ENCODE results near the gene PGAM2.
"Not testable (repeated sequence)": the region's sequence is repeated elsewhere in the genome, so short reads cannot be mapped to it uniquely, and the experiment has no call there.

PGAM2 gene

DNA sequence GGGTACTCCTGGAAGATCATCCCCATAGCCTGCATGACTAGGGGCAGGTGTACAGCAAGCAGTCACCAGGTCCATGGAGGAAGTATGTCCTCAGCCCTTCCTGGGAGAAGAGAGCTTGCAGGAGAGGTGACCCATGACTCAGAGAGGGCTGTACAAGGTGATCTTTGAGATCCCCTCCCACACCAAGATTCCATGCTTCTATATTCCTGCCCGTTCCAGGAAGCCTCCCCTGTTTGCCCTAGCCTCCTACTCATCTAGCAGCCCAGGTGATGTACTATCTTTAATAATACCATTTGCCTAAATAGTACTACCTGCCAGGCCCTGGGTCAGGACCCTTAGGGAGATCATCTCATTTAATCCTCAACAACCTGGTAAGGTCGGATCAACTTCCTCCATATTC, 27.4 kb downstream of the PGAM2 start:
- H3K27ac ChIP-seq (ENCODE audit: low read depth, low read length); H3K4me3 ChIP-seq (ENCODE audit: low read depth in 1 of 2, low read length in 2 of 2); H3K4me1 ChIP-seq (ENCODE audit: insufficient read depth, low read length); H3K9ac ChIP-seq (ENCODE audit: low read length); H3K27me3 ChIP-seq (ENCODE audit: control insufficient read depth in 1 of 2, insufficient read depth in 2 of 2, low read length in 2 of 2); H3K36me3 ChIP-seq (ENCODE audit: insufficient read depth, low read length); H3K9me3 ChIP-seq (ENCODE audit: low read length): not testable (repeated sequence)

DNA sequence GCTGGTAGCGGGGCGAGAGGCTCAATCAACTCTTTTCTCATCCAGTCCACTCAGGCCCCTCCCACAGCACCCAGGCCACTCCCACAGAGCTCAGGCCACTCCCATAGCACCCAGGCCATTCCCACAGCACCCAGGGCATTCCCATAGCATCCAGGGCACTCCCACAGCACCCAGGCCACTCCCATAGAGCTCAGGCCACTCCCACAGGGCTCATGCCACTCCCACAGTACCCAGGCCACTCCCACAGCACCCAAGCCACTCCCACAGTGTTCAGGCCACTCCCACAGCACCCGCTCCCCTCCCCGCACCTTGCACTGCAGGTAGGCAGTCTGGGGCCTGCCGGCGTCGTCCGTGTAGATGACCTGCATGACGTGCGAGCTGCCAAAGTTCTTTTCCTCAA, 29.0 kb downstream of the PGAM2 start:
- H3K4me1 ChIP-seq (ENCODE audit: insufficient read depth, low read length); H3K4me3 ChIP-seq (ENCODE audit: low read depth in 1 of 2, low read length in 2 of 2); H3K27ac ChIP-seq (ENCODE audit: low read depth, low read length); H3K9ac ChIP-seq (ENCODE audit: low read length); H3K9me3 ChIP-seq (ENCODE audit: low read length); H3K36me3 ChIP-seq (ENCODE audit: insufficient read depth, low read length); H3K27me3 ChIP-seq (ENCODE audit: control insufficient read depth in 1 of 2, insufficient read depth in 2 of 2, low read length in 2 of 2): not testable (repeated sequence)

DNA sequence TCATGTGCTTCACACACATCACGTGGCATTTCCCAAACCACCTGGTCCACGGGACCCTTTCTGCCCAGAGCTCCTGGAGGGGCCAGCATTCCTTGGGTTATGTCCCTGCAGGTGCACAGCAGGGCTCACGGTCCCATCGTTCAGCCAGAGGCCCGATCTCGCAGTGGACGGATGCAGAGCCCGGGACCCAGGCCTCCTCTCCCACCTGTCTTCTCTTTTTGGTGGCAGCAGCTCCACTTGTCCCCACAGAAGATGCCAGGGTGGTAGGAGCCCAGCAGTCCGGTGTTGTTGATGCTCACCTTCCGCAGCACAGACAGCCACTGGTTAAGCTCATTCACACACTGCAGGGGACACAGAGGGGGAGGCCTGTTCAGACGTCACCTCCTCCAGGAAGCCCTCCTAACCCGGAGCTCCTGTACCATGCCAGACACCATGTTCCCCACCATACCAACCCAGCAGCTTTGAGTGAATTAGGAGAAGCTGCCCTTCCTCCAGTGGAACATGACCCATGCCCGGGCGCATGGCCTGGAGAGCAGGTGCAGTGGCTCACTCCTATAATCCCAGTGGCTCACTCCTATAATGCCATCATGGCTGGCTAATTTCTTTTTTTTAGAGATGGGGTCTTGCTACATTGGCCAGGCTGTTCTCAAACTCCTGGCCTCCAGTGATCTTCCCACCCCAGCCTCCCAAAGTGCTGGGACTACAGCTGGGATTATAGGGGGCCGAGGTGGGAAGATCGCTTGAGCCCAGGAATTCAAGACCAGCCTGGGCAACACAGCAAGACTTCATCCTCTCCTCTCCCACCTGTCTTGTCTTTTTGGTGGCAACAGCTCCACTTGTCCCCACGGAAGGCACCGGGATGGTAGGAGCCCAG, 31.2 kb downstream of the PGAM2 start:
- H3K9me3 ChIP-seq (ENCODE audit: low read length); H3K27me3 ChIP-seq (ENCODE audit: control insufficient read depth in 1 of 2, insufficient read depth in 2 of 2, low read length in 2 of 2); H3K36me3 ChIP-seq (ENCODE audit: insufficient read depth, low read length); H3K9ac ChIP-seq (ENCODE audit: low read length); H3K4me1 ChIP-seq (ENCODE audit: insufficient read depth, low read length); H3K27ac ChIP-seq (ENCODE audit: low read depth, low read length); H3K4me3 ChIP-seq (ENCODE audit: low read depth in 1 of 2, low read length in 2 of 2): not testable (repeated sequence)

DNA sequence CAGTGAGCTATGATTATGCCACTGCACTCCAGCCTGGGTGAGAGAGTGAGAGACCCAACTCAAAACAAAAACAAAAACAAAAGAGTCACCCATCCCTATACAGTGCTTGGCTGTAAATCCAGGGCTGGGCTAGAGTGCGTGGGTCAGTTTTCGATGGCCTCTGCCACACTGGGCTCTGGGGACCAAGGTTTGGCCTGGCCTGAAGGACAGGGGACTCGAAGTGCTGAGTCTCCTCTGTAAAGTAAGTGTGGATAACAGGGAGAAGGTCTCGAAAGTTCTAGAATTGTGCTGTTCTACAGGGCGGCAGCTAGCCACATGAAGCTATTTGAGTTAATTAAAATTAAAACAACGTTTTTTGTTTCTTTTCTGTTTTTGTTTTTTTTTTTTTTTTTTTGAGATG, 33.3 kb downstream of the PGAM2 start:
- H3K27me3 ChIP-seq (ENCODE audit: control insufficient read depth in 1 of 2, insufficient read depth in 2 of 2, low read length in 2 of 2); H3K4me1 ChIP-seq (ENCODE audit: insufficient read depth, low read length); H3K27ac ChIP-seq (ENCODE audit: low read depth, low read length); H3K9ac ChIP-seq (ENCODE audit: low read length); H3K4me3 ChIP-seq (ENCODE audit: low read depth in 1 of 2, low read length in 2 of 2); H3K9me3 ChIP-seq (ENCODE audit: low read length); H3K36me3 ChIP-seq (ENCODE audit: insufficient read depth, low read length): not testable (repeated sequence)

DNA sequence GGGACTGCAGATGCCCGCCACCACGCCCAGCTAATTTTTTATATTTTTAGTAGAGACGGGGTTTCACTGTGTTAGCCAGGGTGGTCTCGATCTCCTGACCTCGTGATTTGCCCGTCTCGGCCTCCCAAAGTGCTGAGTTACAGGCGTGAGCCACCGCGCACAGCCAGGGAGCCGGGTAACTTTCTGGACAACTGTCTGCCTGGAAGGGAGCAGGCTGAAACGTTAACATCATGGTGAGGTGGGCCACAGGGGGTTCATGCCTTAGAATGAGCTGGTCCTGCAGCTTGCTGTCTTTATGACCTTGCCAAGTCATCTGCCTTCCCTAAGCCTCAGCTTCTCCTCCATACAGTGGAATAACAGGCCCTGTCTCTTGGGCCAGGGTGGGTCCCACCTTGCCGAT, 34.0 kb downstream of the PGAM2 start:
- H3K4me1 ChIP-seq (ENCODE audit: insufficient read depth, low read length); H3K4me3 ChIP-seq (ENCODE audit: low read depth in 1 of 2, low read length in 2 of 2): not testable (repeated sequence)

DNA sequence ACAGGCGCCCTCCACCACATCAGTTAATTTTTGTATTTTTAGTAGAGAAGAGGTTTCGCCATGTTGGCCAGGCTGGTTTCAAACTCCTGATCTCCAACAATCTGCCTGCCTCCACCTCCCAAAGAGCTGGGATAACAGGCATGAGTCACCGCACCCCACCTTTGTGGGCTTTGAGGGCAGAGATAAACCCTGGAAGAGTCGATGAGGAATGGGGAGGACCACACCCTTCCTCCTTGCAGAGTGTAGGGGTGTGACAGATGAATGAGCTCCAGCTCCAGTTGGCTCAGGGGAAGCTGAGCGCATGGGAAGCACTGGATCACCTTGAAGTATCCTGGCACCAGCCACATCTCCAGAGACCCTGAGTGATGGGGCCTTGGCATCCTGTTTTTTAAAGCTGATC, 35.3 kb downstream of the PGAM2 start:
- H3K36me3 ChIP-seq (ENCODE audit: insufficient read depth, low read length); H3K4me1 ChIP-seq (ENCODE audit: insufficient read depth, low read length); H3K9me3 ChIP-seq (ENCODE audit: low read length); H3K9ac ChIP-seq (ENCODE audit: low read length); H3K4me3 ChIP-seq (ENCODE audit: low read depth in 1 of 2, low read length in 2 of 2); H3K27me3 ChIP-seq (ENCODE audit: control insufficient read depth in 1 of 2, insufficient read depth in 2 of 2, low read length in 2 of 2); H3K27ac ChIP-seq (ENCODE audit: low read depth, low read length): not testable (repeated sequence)

More for the DNA sequence above, 34.0 kb downstream of the PGAM2 start:
- H3K27me3 ChIP-seq (ENCODE audit: control insufficient read depth in 1 of 2, insufficient read depth in 2 of 2, low read length in 2 of 2); H3K36me3 ChIP-seq (ENCODE audit: insufficient read depth, low read length); H3K27ac ChIP-seq (ENCODE audit: low read depth, low read length); H3K9ac ChIP-seq (ENCODE audit: low read length); H3K9me3 ChIP-seq (ENCODE audit: low read length): not testable (repeated sequence)

DNA sequence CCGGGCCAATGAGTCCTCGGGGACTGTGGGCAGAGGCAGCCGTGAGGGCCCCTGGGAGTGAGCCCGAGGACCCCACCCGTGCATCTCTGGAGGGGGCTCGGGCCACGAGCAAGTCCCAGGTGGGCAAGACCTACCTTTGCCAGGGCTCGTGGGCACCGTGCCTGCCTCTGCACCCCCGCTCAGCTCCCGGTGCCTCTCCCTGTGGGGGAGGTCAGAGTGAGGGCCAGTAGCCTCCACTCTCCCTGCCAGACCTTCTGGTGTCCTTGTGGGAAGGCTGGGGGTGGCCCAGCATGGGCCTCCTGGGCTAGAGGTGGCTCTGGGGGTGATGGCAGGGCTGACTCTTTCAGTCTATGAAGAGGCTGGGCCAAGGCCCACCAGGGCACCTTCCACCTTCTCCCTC, 35.9 kb downstream of the PGAM2 start:
- H3K27me3 ChIP-seq (ENCODE audit: control insufficient read depth in 1 of 2, insufficient read depth in 2 of 2, low read length in 2 of 2); H3K36me3 ChIP-seq (ENCODE audit: insufficient read depth, low read length); H3K4me1 ChIP-seq (ENCODE audit: insufficient read depth, low read length); H3K9me3 ChIP-seq (ENCODE audit: low read length); H3K9ac ChIP-seq (ENCODE audit: low read length); H3K4me3 ChIP-seq (ENCODE audit: low read depth in 1 of 2, low read length in 2 of 2); H3K27ac ChIP-seq (ENCODE audit: low read depth, low read length): not testable (repeated sequence)

DNA sequence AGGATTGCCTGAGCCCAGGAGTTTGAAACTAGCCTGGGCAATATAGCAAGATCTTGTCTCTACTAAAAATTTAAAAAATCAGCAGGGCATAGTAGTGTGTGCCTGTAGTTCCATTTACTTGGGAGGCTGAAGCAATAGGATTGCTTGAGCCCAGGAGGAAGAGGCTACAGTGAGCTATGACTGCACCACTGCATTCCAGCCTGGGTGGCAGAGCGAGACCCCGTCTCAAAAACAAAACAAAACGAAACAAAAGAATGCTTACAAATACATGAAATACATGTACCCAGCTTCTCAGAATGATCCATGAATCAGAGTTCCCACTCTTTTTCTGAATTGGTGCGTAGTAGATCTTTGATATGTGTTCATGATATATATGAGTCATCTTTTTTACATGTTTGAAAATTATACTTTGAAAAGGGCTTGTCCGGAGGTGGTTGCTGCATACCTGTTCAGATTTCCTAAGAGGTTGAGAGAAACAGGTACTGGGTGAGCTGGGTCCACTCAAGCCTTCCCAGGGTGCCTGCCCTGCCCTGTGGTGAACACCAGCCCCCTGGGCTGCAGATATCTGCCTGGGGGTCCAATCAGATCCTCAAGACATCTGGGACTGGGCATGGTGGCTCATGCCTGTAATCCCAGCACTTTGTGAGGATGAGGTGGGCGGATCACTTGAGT, 42.4 kb downstream of the PGAM2 start:
- not testable (repeated sequence) for H3K27me3 ChIP-seq (ENCODE audit: control insufficient read depth in 1 of 2, insufficient read depth in 2 of 2, low read length in 2 of 2); H3K9me3 ChIP-seq (ENCODE audit: low read length); H3K27ac ChIP-seq (ENCODE audit: low read depth, low read length); H3K4me1 ChIP-seq (ENCODE audit: insufficient read depth, low read length); H3K4me3 ChIP-seq (ENCODE audit: low read depth in 1 of 2, low read length in 2 of 2); H3K9ac ChIP-seq (ENCODE audit: low read length); H3K36me3 ChIP-seq (ENCODE audit: insufficient read depth, low read length)

DNA sequence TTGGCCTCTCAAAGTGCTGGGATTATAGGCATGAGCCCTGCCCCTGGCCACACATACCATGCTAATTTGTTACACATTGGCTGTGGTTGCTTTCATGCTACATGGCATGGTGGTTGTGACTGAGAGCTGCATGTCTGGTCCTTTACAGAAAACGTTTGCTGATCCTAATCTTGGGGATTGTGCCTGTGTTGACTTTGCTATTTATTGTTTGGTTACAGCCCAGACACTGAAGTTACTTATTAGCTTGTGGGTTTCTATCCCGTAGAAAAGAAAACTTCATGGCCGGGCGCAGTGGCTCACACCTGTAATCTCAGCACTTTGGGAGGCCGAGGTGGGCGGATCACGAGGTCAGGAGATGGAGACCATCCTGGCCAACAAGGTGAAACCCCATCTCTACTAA, 43.3 kb downstream of the PGAM2 start:
- H3K9ac ChIP-seq (ENCODE audit: low read length); H3K4me1 ChIP-seq (ENCODE audit: insufficient read depth, low read length); H3K27ac ChIP-seq (ENCODE audit: low read depth, low read length): not testable (repeated sequence)

DNA sequence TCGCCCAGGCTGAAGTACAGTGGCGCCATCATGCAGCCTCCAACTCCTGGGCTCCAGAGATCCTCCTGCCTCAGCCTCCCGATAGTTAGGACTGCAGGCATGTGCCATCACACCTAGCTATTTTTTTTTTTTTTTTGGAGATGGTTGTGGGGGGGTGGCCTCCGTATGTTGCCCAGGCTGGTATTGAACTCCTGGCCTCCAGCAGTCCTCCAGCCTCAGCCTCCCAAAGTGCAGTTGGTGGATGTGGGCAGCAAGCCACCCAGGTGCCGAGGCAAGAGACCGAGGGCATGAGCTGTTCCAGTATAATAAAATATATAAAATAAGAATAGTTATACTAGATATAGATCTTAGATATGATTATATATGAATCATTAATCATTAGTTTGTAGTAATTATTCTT, 45.5 kb downstream of the PGAM2 start:
- not testable (repeated sequence) for H3K4me3 ChIP-seq (ENCODE audit: low read depth in 1 of 2, low read length in 2 of 2); H3K27me3 ChIP-seq (ENCODE audit: control insufficient read depth in 1 of 2, insufficient read depth in 2 of 2, low read length in 2 of 2); H3K9me3 ChIP-seq (ENCODE audit: low read length); H3K27ac ChIP-seq (ENCODE audit: low read depth, low read length); H3K36me3 ChIP-seq (ENCODE audit: insufficient read depth, low read length); H3K4me1 ChIP-seq (ENCODE audit: insufficient read depth, low read length); H3K9ac ChIP-seq (ENCODE audit: low read length)

More for the DNA sequence above, 43.3 kb downstream of the PGAM2 start:
- H3K27me3 ChIP-seq (ENCODE audit: control insufficient read depth in 1 of 2, insufficient read depth in 2 of 2, low read length in 2 of 2); H3K4me3 ChIP-seq (ENCODE audit: low read depth in 1 of 2, low read length in 2 of 2); H3K36me3 ChIP-seq (ENCODE audit: insufficient read depth, low read length); H3K9me3 ChIP-seq (ENCODE audit: low read length): not testable (repeated sequence)

DNA sequence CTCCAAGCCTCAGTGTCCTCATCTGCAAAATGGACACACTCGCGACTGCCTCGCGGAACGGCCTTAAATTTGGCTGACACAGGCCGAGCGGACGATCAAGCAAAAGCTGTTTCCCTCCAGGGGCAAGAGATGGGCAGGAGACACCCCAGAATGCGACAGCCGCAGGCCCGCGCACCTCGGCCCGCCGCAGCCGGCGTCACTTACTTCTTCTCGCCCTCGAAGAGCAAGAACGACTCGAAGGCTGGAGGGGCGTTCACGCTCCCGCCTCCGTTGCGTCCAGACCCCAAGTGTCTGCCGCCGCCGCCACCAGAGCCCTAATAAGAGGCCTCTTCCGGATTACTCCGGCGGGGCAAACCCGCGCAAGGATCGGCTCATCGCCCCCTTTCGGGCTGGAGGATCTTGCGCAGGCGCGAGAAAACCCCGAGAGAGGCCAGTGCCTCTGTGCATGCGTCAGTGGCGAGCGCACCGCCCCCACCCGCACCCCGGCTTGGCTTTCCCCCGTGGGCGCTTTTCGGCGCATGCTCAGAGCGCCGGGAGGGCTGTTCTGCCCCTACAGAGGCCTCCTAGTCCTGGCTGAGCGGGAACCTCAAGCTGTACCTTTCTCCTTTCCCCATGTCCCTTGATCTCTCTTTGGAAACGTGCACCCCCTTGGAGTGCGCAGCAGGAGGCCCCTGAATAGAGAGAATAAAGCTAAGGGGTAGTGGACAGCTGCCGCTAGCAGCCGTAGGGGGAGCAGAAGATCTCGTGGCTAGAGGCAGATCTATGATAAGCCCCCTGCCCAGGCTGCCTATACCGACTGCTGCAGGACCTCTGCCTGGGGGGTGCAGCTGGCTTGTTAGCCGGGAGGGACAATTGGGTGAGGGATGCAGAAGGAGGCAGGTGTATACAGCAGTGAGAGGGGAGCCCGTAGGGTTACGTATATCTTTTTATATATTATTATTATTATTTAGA, 46.2 kb downstream of the PGAM2 start:
- not testable (repeated sequence) for H3K4me1 ChIP-seq (ENCODE audit: insufficient read depth, low read length); H3K27me3 ChIP-seq (ENCODE audit: control insufficient read depth in 1 of 2, insufficient read depth in 2 of 2, low read length in 2 of 2); H3K27ac ChIP-seq (ENCODE audit: low read depth, low read length); H3K36me3 ChIP-seq (ENCODE audit: insufficient read depth, low read length); H3K9me3 ChIP-seq (ENCODE audit: low read length)
- H3K4me3 ChIP-seq (ENCODE audit: low read depth in 1 of 2, low read length in 2 of 2), result peak overlapping the region; percentile 64 to 70
- H3K9ac ChIP-seq (ENCODE audit: low read length), result peak overlapping the region; percentile 61

Data from muscle layer of colon (tissue), 2 donors.